ENCODE data around the gene ARMC7.

ARMC7 gene

DNA sequence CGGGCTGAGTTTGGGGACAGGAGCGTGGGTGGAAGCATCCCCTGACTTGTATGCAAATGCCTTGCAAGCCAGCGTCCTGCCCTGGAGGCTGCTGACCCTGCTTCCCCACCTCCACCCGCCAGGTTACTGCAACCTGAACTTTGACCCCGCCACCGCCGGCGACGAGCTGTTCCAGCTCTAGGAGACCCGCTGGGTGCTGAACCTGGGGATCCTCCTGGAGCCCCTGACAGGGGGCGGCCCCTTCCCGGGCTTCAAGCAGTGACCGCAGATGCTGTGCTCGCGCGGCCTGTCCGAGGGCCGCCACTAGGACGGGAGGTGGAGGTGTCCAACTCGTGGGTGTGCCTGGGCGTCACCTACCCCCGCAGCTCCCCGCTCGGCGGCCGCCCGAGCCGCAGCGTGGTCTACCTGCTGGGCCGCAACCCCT, 32.7 kb upstream of the ARMC7 start:
- Histone ChIP-seq H3K36me3 (ENCODE audit: insufficient read depth, low read length) (no peaks in the 10 kb centered on the region), H3K9me3 (ENCODE audit: insufficient read depth, low read depth, low read length) (no peaks in the 10 kb centered on the region), H3K27me3 (ENCODE audit: insufficient read depth, low read length, poor library complexity, severe bottlenecking) (no peaks in the 10 kb centered on the region), H3K4me3 (ENCODE audit: low read length, poor library complexity, severe bottlenecking) (no peak overlapping the region), H3K79me2 (ENCODE audit: insufficient read depth, low read length) (no peaks in the 10 kb centered on the region), H2AFZ (ENCODE audit: low read length) (no peak overlapping the region), H3K9me2 (replicated peaks; ENCODE audit: low read depth, low read length) (no peaks in the 10 kb centered on the region), H3K4me2 (ENCODE audit: low read depth, low read length, poor library complexity, severe bottlenecking) (no peak overlapping the region), H3K9ac (ENCODE audit: low read depth, low read length, poor library complexity, severe bottlenecking) (no peak overlapping the region), H3K4me1 (ENCODE audit: insufficient read depth, low read length, poor library complexity, severe bottlenecking) (no peaks in the 10 kb centered on the region), H4K20me1 (ENCODE audit: insufficient read depth, low read length, poor library complexity, severe bottlenecking) (no peaks in the 10 kb centered on the region), H3F3A (ENCODE audit: low read depth) (no peaks in the 10 kb centered on the region)
- TF ChIP-seq, protein P1, sequence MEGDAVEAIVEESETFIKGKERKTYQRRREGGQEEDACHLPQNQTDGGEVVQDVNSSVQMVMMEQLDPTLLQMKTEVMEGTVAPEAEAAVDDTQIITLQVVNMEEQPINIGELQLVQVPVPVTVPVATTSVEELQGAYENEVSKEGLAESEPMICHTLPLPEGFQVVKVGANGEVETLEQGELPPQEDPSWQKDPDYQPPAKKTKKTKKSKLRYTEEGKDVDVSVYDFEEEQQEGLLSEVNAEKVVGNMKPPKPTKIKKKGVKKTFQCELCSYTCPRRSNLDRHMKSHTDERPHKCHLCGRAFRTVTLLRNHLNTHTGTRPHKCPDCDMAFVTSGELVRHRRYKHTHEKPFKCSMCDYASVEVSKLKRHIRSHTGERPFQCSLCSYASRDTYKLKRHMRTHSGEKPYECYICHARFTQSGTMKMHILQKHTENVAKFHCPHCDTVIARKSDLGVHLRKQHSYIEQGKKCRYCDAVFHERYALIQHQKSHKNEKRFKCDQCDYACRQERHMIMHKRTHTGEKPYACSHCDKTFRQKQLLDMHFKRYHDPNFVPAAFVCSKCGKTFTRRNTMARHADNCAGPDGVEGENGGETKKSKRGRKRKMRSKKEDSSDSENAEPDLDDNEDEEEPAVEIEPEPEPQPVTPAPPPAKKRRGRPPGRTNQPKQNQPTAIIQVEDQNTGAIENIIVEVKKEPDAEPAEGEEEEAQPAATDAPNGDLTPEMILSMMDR (conservative IDR thresholded peaks at IDR 0.05; ENCODE audit: low read length): no peak
- no peak for TF ChIP-seq EZH2phosphoT487 (IDR thresholded peaks at IDR 0.05; ENCODE audit: borderline replicate concordance)

DNA sequence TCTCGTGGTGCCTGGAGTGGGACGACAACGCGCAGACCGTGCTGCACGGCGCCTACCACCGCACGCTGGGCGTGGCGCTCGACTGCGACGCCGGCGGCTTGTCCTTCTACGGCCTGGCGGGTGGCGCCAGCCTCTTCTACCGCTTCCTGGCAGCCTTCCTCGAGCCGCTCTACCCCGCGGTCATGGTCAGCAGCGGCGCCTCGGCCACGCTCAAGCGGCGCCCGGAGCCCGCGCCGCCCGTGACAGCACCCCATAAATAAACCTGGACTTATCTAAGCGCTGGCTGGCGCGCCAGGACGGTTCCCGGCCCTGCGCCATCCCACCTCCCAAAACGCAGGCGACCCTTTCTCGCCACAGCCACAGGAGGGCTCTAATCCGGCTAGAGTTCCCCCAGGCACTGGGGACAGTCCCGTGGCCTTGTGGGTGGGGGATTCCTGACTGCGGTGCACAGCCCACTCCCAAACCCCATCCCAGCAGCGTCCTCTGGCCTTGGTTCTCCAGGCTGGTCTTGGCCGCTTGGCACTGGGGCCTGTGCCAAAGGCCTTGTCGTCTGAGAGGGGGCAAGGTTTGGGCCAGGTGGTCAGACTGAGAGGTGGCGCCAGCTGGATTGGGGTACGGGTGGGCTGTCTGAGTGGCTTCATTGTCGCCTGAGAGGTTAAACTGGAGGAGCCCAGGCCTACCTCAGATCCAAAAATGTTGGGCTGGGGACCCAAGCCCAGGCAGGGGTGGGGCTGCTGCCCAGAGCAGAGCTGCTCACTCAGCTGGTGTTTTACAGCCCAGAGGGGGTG, 32.1 kb upstream of the ARMC7 start:
- no peak for TF ChIP-seq EZH2phosphoT487 (IDR thresholded peaks at IDR 0.05; ENCODE audit: borderline replicate concordance)
- TF ChIP-seq, protein P1 (conservative IDR thresholded peaks at IDR 0.05; ENCODE audit: low read length): no peak
- no peak overlapping the region for H2AFZ ChIP-seq (ENCODE audit: low read length)
- H4K20me1 ChIP-seq (ENCODE audit: insufficient read depth, low read length, poor library complexity, severe bottlenecking): no peaks in the 10 kb centered on the region
- H3K4me1 ChIP-seq (ENCODE audit: insufficient read depth, low read length, poor library complexity, severe bottlenecking): no peaks in the 10 kb centered on the region
- no peaks in the 10 kb centered on the region for H3K36me3 ChIP-seq (ENCODE audit: insufficient read depth, low read length)
- H3K4me2 ChIP-seq (ENCODE audit: low read depth, low read length, poor library complexity, severe bottlenecking): no peak overlapping the region
- no peaks in the 10 kb centered on the region for H3K9me3 ChIP-seq (ENCODE audit: insufficient read depth, low read depth, low read length)
- H3F3A ChIP-seq (ENCODE audit: low read depth): no peaks in the 10 kb centered on the region
- no peaks in the 10 kb centered on the region for H3K79me2 ChIP-seq (ENCODE audit: insufficient read depth, low read length)
- H3K27me3 ChIP-seq (ENCODE audit: insufficient read depth, low read length, poor library complexity, severe bottlenecking): no peaks in the 10 kb centered on the region
- no peak overlapping the region for H3K9ac ChIP-seq (ENCODE audit: low read depth, low read length, poor library complexity, severe bottlenecking)
- no peaks in the 10 kb centered on the region for H3K9me2 ChIP-seq (replicated peaks; ENCODE audit: low read depth, low read length)
- no peak overlapping the region for H3K4me3 ChIP-seq (ENCODE audit: low read length, poor library complexity, severe bottlenecking)

DNA sequence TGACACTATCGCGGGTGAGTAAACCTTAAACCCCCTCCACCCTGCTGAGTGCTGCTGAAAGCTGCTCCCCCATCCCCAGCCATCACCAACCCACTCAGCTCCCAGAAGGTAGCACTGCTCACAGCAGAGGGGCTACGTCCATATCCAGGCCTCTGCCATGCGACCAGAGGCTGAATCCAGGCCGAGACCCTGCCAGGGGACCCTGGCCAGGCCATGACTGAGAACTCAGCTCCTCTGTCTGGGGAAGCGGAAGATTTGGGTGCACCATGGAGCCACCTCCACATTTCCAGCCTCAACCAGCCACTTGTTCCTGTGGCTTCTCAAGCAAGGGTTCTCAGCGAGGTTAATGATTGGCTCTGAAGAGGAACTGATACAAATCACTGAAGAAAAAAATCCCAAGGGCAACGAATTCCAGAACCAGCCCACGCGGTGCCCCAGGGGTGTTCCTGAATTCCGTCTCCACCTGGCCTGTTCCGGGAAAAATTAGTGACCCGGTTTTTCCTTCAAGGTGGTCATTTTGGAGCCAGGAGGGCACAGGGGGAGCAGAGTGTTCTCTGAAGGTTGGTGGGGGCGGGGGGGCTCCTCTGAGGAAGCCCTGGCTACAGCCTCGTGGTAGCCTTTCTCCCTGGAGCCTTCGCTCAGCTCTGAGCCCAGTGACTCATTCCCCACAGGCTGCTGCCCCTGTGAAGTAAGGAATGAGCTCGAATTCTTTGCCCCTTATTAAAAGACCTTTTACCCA, 31.3 kb upstream of the ARMC7 start:
- no peak overlapping the region for H3K4me3 ChIP-seq (ENCODE audit: low read length, poor library complexity, severe bottlenecking)
- H2AFZ ChIP-seq (ENCODE audit: low read length): no peak overlapping the region
- no peaks in the 10 kb centered on the region for H3K9me2 ChIP-seq (replicated peaks; ENCODE audit: low read depth, low read length)
- H3K79me2 ChIP-seq (ENCODE audit: insufficient read depth, low read length): no peaks in the 10 kb centered on the region
- H3K36me3 ChIP-seq (ENCODE audit: insufficient read depth, low read length): no peaks in the 10 kb centered on the region
- no peaks in the 10 kb centered on the region for H3F3A ChIP-seq (ENCODE audit: low read depth)
- no peak overlapping the region for H3K4me2 ChIP-seq (ENCODE audit: low read depth, low read length, poor library complexity, severe bottlenecking)
- H3K9me3 ChIP-seq (ENCODE audit: insufficient read depth, low read depth, low read length): no peaks in the 10 kb centered on the region
- H3K27me3 ChIP-seq (ENCODE audit: insufficient read depth, low read length, poor library complexity, severe bottlenecking): no peaks in the 10 kb centered on the region
- no peaks in the 10 kb centered on the region for H4K20me1 ChIP-seq (ENCODE audit: insufficient read depth, low read length, poor library complexity, severe bottlenecking)
- no peak overlapping the region for H3K9ac ChIP-seq (ENCODE audit: low read depth, low read length, poor library complexity, severe bottlenecking)
- no peaks in the 10 kb centered on the region for H3K4me1 ChIP-seq (ENCODE audit: insufficient read depth, low read length, poor library complexity, severe bottlenecking)
- TF ChIP-seq, protein P1 (conservative IDR thresholded peaks at IDR 0.05; ENCODE audit: low read length): no peak
- TF ChIP-seq EZH2phosphoT487 (IDR thresholded peaks at IDR 0.05; ENCODE audit: borderline replicate concordance): no peak
